Nephron progenitor cell (in vitro differentiated cells): ENCODE measurements around the gene LARGE2.

Experiments
- DNase-seq: peaks from one replicate; pipeline ENCODE4 v3.0.0; 2021
- H3K27ac Mint-ChIP-seq: 2 replicates; pipeline ENCODE4 v1.8.0; 2021; ENCODE audit warnings: mild to moderate bottlenecking, moderate library complexity, mixed read lengths
- H3K27me3 Mint-ChIP-seq: 2 replicates; pipeline ENCODE4 v1.8.0; 2021; ENCODE audit warnings: mild to moderate bottlenecking, low read depth, mixed read lengths; ENCODE audit not compliant: poor library complexity
- H3K36me3 Mint-ChIP-seq: 2 replicates; pipeline ENCODE4 v1.8.0; 2021; ENCODE audit warnings: low read depth, mixed read lengths
- H3K4me1 Mint-ChIP-seq: 2 replicates; pipeline ENCODE4 v1.8.0; 2021; ENCODE audit warnings: mixed read lengths
- H3K4me3 Mint-ChIP-seq: 2 replicates; pipeline ENCODE4 v1.8.0; 2021; ENCODE audit warnings: mild to moderate bottlenecking, moderate library complexity, mixed read lengths
- H3K9me3 Mint-ChIP-seq: 2 replicates; pipeline ENCODE4 v1.8.0; 2021; ENCODE audit warnings: mild to moderate bottlenecking, moderate library complexity, mixed read lengths
- TF ChIP-seq, protein P1 (sequence below): fragments of 200-600 bp; sonication (generic); IDR thresholded peaks from 2 replicates; pipeline ENCODE4 v1.5.0; 2021; ENCODE audit warnings: antibody characterized with exemption

The LARGE2 gene

GRCh38 chr11:45880772-45881570 is 41.5 kb upstream of the LARGE2 start:
- Mint-ChIP-seq H3K4me3 (no peak overlapping the region), H3K27me3 (peaks cover 16% of the 10 kb centered on the region), H3K9me3 (no peaks in the 10 kb centered on the region), H3K27ac (no peak overlapping the region), H3K36me3 (peaks cover 29% of the 10 kb centered on the region), H3K4me1 (peaks cover 12% of the 10 kb centered on the region)
- DNase-seq = no peak
- TF ChIP-seq, protein P1, sequence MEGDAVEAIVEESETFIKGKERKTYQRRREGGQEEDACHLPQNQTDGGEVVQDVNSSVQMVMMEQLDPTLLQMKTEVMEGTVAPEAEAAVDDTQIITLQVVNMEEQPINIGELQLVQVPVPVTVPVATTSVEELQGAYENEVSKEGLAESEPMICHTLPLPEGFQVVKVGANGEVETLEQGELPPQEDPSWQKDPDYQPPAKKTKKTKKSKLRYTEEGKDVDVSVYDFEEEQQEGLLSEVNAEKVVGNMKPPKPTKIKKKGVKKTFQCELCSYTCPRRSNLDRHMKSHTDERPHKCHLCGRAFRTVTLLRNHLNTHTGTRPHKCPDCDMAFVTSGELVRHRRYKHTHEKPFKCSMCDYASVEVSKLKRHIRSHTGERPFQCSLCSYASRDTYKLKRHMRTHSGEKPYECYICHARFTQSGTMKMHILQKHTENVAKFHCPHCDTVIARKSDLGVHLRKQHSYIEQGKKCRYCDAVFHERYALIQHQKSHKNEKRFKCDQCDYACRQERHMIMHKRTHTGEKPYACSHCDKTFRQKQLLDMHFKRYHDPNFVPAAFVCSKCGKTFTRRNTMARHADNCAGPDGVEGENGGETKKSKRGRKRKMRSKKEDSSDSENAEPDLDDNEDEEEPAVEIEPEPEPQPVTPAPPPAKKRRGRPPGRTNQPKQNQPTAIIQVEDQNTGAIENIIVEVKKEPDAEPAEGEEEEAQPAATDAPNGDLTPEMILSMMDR = no peak

- H3K27ac Mint-ChIP-seq = no peak overlapping the region
Measured at GRCh38 chr11:45881708-45882368, 40.6 kb upstream of the LARGE2 start.

DNA sequence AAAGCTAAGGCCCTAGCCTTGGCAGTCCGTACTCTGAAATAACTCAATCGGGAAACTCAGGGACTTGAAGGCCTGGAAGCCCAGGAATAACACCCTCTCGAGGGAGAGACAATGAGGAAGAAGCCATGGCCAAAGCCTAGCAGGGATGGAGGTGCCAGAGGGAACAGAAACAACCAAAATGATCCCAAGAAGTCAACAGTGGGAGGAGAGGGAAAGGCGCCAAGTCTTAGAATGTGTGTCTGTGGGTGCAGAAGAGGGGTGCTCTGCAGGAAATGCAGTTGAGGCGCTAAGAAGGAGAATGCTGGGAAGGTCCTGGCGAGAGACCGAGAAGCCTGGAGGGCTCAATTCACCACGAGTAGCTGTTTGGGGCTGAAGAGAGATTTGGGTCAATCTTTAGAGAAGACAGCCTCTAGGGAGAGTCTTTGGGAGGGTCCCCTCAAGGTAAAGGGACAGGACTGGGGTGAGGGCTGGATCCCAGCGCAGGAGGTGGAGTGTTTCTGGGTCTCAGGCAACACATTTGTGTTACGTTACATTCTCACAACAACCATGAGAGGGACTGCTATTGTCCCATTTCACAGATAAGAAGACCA is 37.8 kb upstream of the LARGE2 start:
- Mint-ChIP-seq H3K27ac (no peak overlapping the region), H3K9me3 (no peaks in the 10 kb centered on the region), H3K27me3 (peaks cover 50% of the 10 kb centered on the region), H3K4me1 (peaks cover 12% of the 10 kb centered on the region), H3K4me3 (peak overlapping the region; percentile 79), H3K36me3 (peaks cover 10% of the 10 kb centered on the region)
- TF ChIP-seq, protein P1 = no peak
- DNase-seq = no peak

More at GRCh38 chr11:45881708-45882368, 40.6 kb upstream of the LARGE2 start:
- H3K4me3 Mint-ChIP-seq = no peak overlapping the region
- peaks cover 12% of the 10 kb centered on the region for H3K4me1 Mint-ChIP-seq
- DNase-seq = no peak
- TF ChIP-seq, protein P1 = no peak
- H3K36me3 Mint-ChIP-seq = peaks cover 23% of the 10 kb centered on the region
- no peaks in the 10 kb centered on the region for H3K9me3 Mint-ChIP-seq
- peaks cover 25% of the 10 kb centered on the region for H3K27me3 Mint-ChIP-seq

GRCh38 chr11:45885274-45885920 is 37.1 kb upstream of the LARGE2 start, which contains the start of gene MAPK8IP1:
Gene MAPK8IP1, plus strand, starts transcription at chr11:45885651. Its CDS starts 170 bp downstream, at chr11:45885821.
- Mint-ChIP-seq H3K4me3 (peak within 1 kb of the TSS; percentile 79), H3K36me3 (peaks cover 3% of the 10 kb centered on the region), H3K27me3 (peaks cover 54% of the 10 kb centered on the region), H3K4me1 (peaks cover 7% of the 10 kb centered on the region), H3K27ac (no peak within 1 kb of the TSS), H3K9me3 (no peaks in the 10 kb centered on the region)
- TF ChIP-seq, protein P1 = no peak
- peak; percentile 82 for DNase-seq

- peaks cover 61% of the 10 kb centered on the region for H3K27me3 Mint-ChIP-seq
- TF ChIP-seq, protein P1 = no peak
- H3K4me3 Mint-ChIP-seq = peak overlapping the region; percentile 52
- H3K36me3 Mint-ChIP-seq = no peaks in the 10 kb centered on the region
- peaks cover 5% of the 10 kb centered on the region for H3K4me1 Mint-ChIP-seq
- DNase-seq = peak; percentile 29
- H3K9me3 Mint-ChIP-seq = no peaks in the 10 kb centered on the region
- no peak overlapping the region for H3K27ac Mint-ChIP-seq
Measured at GRCh38 chr11:45885921-45886721, 36.3 kb upstream of the LARGE2 start.
